PC-3 (cell line): ENCODE measurements around the gene MAGEA11. TPM values are rescaled to one million over a fixed set of nuclear protein-coding genes. Genes with fewer than 3 reads are reported as not detected.

Experiments used
- ATAC-seq: fragments of 200-7000 bp; cut with Tn5 transposase; 2 replicates; pipeline ENCODE4 v1.9.1; 2020; ENCODE audit warnings: mild to moderate bottlenecking, moderate library complexity
- BruUV-seq: library from RNA; stranded (reverse); fragments of 400-500 nt; replicated peaks from 2 replicates; lab custom pipeline; 2021; lab: Mats Ljungman, UMichigan
- CTCF ChIA-PET: fragments of 300-600 bp; sonication (Branson Sonifier 250); formaldehyde crosslinking; loops from one replicate; lab custom pipeline; 2022; ENCODE audit warnings: antibody characterized with exemption; lab: Charles Lee
- POLR2A ChIA-PET: fragments of 300-600 bp; sonication (Branson Sonifier 250); formaldehyde crosslinking; loops from one replicate; lab custom pipeline; 2022; ENCODE audit warnings: antibody characterized with exemption; ENCODE audit not compliant: unreplicated experiment; lab: Charles Lee
- DNase-seq: peaks from one replicate; pipeline ENCODE4 v3.0.0-alpha.2; 2015
- H2AFZ ChIP-seq: fragments of 300-600 bp; sonication (generic); 2 replicates; pipeline ENCODE4 v1.6.0; 2016; ENCODE audit warnings: antibody characterized with exemption, low read length
- H3F3A ChIP-seq: fragments of 300-600 bp; sonication (generic); one replicate; pipeline ENCODE4 v1.6.0; 2017; ENCODE audit warnings: antibody characterized with exemption, low read length, control low read depth, mild to moderate bottlenecking; ENCODE audit not compliant: unreplicated experiment
- H3K27ac ChIP-seq: fragments of 300-600 bp; sonication (generic); 2 replicates; pipeline ENCODE4 v1.5.1; 2016; ENCODE audit warnings: mild to moderate bottlenecking, low read length
- H3K27me3 ChIP-seq: fragments of 300-600 bp; sonication (generic); 2 replicates; pipeline ENCODE4 v1.6.1; 2016; ENCODE audit warnings: low read length, mixed read lengths
- H3K36me3 ChIP-seq: fragments of 300-600 bp; sonication (generic); 2 replicates; pipeline ENCODE4 v1.6.1; 2016; ENCODE audit warnings: low read depth, mixed run types, low read length, mixed read lengths
- H3K4me1 ChIP-seq: fragments of 300-600 bp; sonication (generic); 2 replicates; pipeline ENCODE4 v1.5.1; 2016; ENCODE audit warnings: low read length; ENCODE audit not compliant: insufficient read depth
- H3K4me2 ChIP-seq: fragments of 300-600 bp; sonication (generic); 2 replicates; pipeline ENCODE4 v1.6.0; 2016; ENCODE audit warnings: low read length
- H3K4me3 ChIP-seq: fragments of 300-600 bp; sonication (generic); 2 replicates; pipeline ENCODE4 v1.5.1; 2016; ENCODE audit warnings: mild to moderate bottlenecking, low read length, mixed read lengths
- H3K79me2 ChIP-seq: fragments of 300-600 bp; sonication (generic); 2 replicates; pipeline ENCODE4 v1.6.1; 2017; ENCODE audit warnings: low read length, mixed read lengths
- H3K9ac ChIP-seq: fragments of 300-600 bp; sonication (generic); 2 replicates; pipeline ENCODE4 v1.6.0; 2016; ENCODE audit warnings: mild to moderate bottlenecking, low read length
- H3K9me2 ChIP-seq: fragments of 300-600 bp; sonication (generic); replicated peaks from 2 replicates; pipeline ENCODE4 v1.6.1; 2016; ENCODE audit warnings: mixed run types, low read length, mixed read lengths
- H3K9me3 ChIP-seq: fragments of 300-600 bp; sonication (generic); 2 replicates; pipeline ENCODE4 v1.6.1; 2016; ENCODE audit warnings: low read length, mixed read lengths
- H4K20me1 ChIP-seq: fragments of 300-600 bp; sonication (generic); 2 replicates; pipeline ENCODE4 v1.6.1; 2016; ENCODE audit warnings: low read length, mixed read lengths
- CTCF ChIP-seq: fragments of 300-600 bp; sonication (generic); conservative IDR thresholded peaks from 2 replicates; pipeline ENCODE4 v1.5.1; 2017; ENCODE audit warnings: antibody characterized with exemption, low read depth, mild to moderate bottlenecking, low read length
- EZH2 ChIP-seq: fragments of 300-600 bp; sonication (generic); IDR thresholded peaks from one replicate; pipeline ENCODE4 v1.6.1; 2017; ENCODE audit warnings: antibody characterized with exemption, mild to moderate bottlenecking, low read length; ENCODE audit not compliant: unreplicated experiment
- EZH2phosphoT487 ChIP-seq: fragments of 300-600 bp; sonication (generic); IDR thresholded peaks from 2 replicates; pipeline ENCODE4 v1.6.1; 2018; ENCODE audit warnings: mild to moderate bottlenecking, antibody characterized with exemption, low read length, borderline replicate concordance
- intact Hi-C: fragments of 100-400 bp; cut with micrococcal nuclease; formaldehyde crosslinking; loops from 2 replicates; pipeline ENCODE4 v1.9.0; 2023
- total RNA-seq: library from RNA; depleted of rRNA; stranded (reverse); fragments of >200 nt; gene quantifications from 2 replicates; pipeline ENCODE4 v1.2.3, GENCODE V29; 2014

MAGEA11 gene
- total RNA-seq, 1 experiment from 2014 or later = not detected

DNA sequence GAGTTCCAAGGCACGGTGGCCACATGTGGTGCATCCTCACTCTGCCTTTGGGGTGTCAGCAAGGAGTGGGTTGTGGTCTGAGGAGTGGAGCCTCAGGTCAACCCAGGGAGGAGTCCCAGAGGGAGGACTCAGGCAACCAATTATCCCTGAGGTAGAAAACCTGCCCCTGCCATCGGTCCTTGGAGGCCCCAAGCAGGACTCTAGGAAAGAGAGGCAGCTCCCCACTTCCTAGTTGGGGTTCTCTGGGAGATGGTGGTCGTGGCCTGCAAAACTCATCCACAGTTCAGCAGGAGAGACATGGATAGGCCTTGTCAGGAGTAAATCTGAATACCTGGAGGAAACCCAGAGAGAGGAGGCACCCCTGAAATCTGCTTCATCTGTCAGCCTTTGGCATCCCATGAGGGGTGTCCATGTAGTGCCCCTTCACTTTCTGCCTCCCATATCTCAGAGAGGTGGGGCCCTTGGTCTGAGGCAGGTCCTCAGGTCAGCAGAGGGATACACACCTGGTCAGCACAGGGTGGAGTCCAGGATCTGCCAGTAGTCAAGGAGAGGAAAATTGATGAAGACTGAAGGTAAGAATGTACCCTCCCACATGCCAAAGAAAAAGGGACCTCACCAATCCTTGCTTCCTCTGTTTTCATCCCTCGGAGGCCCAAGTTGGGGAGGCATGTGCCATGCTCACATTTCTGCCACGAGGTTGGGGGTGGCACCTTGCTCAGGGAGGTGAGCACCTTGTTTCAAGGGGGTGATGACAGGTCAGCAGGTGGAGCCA, 1.6 kb downstream of the MAGEA11 start:
- DNase-seq (no peak), ATAC-seq (no peak)
- H3K9ac ChIP-seq = no peak overlapping the region
- H3K27me3 ChIP-seq = peaks cover 23% of the 10 kb centered on the region; the same call in 1 of the 2 replicates
- intact Hi-C loops = no loop called here
- no TSS peak for BruUV-seq
- TF ChIP-seq EZH2phosphoT487 = no peak
- TF ChIP-seq EZH2 = no peak
- TF ChIP-seq CTCF = no peak
- CTCF ChIA-PET = no interaction called here
- no peaks in the 10 kb centered on the region for H3K9me2 ChIP-seq
- H3K27ac ChIP-seq = no peak overlapping the region
- POLR2A ChIA-PET = no interaction called here
- H3K9me3 ChIP-seq = no peaks in the 10 kb centered on the region
- no peak overlapping the region for H3K4me3 ChIP-seq
- no peaks in the 10 kb centered on the region for H3F3A ChIP-seq
- H3K79me2 ChIP-seq = no peaks in the 10 kb centered on the region
- H3K4me1 ChIP-seq = no peaks in the 10 kb centered on the region
- no peak overlapping the region for H3K4me2 ChIP-seq
- no peak overlapping the region for H2AFZ ChIP-seq
- H3K36me3 ChIP-seq = no peaks in the 10 kb centered on the region
- no peaks in the 10 kb centered on the region for H4K20me1 ChIP-seq

DNA sequence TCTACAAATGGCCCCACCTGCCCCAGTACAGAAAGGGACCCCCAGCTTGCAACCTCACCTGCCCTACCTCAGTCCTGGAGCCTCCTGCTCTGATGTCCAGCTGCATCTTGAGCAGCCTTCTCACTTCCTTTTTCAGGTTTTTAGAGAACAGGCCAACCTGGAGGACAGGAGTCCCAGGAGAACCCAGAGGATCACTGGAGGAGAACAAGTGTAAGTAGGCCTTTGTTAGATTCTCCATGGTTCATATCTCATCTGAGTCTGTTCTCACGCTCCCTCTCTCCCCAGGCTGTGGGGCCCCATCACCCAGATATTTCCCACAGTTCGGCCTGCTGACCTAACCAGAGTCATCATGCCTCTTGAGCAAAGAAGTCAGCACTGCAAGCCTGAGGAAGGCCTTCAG, 3.6 kb downstream of the MAGEA11 start:
- no peak overlapping the region for H3K27ac ChIP-seq
- intact Hi-C loops = no loop called here
- no peak overlapping the region for H3K4me3 ChIP-seq
- no peaks in the 10 kb centered on the region for H3K79me2 ChIP-seq
- DNase-seq = no peak
- H3K9me2 ChIP-seq = no peaks in the 10 kb centered on the region
- no peaks in the 10 kb centered on the region for H3K4me1 ChIP-seq
- no TSS peak for BruUV-seq
- H3K4me2 ChIP-seq = no peak overlapping the region
- POLR2A ChIA-PET = no interaction called here
- H4K20me1 ChIP-seq = no peaks in the 10 kb centered on the region
- no peak for ATAC-seq
- H2AFZ ChIP-seq = no peak overlapping the region
- H3F3A ChIP-seq = no peaks in the 10 kb centered on the region
- no peak overlapping the region for H3K9ac ChIP-seq
- CTCF ChIA-PET = no interaction called here
- peaks cover 25% of the 10 kb centered on the region for H3K27me3 ChIP-seq
- no peaks in the 10 kb centered on the region for H3K36me3 ChIP-seq
- TF ChIP-seq EZH2phosphoT487 = no peak
- TF ChIP-seq EZH2 = no peak
- no peaks in the 10 kb centered on the region for H3K9me3 ChIP-seq

DNA sequence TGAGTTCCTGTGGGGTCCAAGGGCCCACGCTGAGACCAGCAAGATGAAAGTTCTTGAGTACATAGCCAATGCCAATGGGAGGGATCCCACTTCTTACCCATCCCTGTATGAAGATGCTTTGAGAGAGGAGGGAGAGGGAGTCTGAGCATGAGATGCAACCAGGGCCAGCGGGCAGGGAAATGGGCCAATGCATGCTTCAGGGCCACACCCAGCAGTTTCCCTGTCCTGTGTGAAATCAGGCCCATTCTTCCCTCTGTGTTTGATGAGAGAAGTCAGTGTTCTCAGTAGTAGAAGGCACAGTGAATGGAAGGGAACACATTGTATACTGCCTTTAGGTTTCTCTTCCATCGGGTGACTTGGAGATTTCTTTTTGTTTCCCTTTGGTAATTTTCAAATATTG, 4.8 kb downstream of the MAGEA11 start:
- ATAC-seq (no peak), DNase-seq (no peak)
- POLR2A ChIA-PET = no interaction called here
- Histone ChIP-seq H3K36me3 (no peaks in the 10 kb centered on the region), H3K4me3 (no peak overlapping the region), H3K4me1 (no peaks in the 10 kb centered on the region), H3K79me2 (no peaks in the 10 kb centered on the region), H3F3A (no peaks in the 10 kb centered on the region), H3K9ac (no peak overlapping the region), H2AFZ (no peak overlapping the region), H3K27ac (no peak overlapping the region), H4K20me1 (no peaks in the 10 kb centered on the region), H3K4me2 (no peak overlapping the region), H3K9me2 (no peaks in the 10 kb centered on the region), H3K27me3 (peaks cover 27% of the 10 kb centered on the region), H3K9me3 (no peaks in the 10 kb centered on the region)
- intact Hi-C loops = no loop called here
- BruUV-seq = no TSS peak
- CTCF ChIA-PET = no interaction called here
- TF ChIP-seq EZH2 (no peak), CTCF (no peak), EZH2phosphoT487 (no peak)
